GM19463 (cell line): ENCODE results near the gene MPO.

Experiments
- ATAC-seq: cut with Tn5 transposase; IDR thresholded peaks from one replicate; pipeline ENCODE4 v1.9.1; 2021; ENCODE audit warnings: mild to moderate bottlenecking, moderate library complexity; ENCODE audit not compliant: unreplicated experiment

Gene MPO

GRCh38 chr17:58238147-58238634 lies 42.5 kb downstream of the MPO start, which contains the start of gene LPO:
LPO (plus strand) TSS chr17:58238584; CDS start chr17:58242980, 4,396 bp downstream.
- ATAC-seq, result no peak

GRCh38 chr17:58236394-58236793 lies 44.3 kb downstream of the MPO start:
- no peak for ATAC-seq

GRCh38 chr17:58235821-58236220 lies 44.9 kb downstream of the MPO start:
- no peak for ATAC-seq

GRCh38 chr17:58234512-58234911 lies 46.2 kb downstream of the MPO start:
- no peak for ATAC-seq

- peak; percentile 55 for ATAC-seq
Measured at GRCh38 chr17:58233543-58233942, 47.2 kb downstream of the MPO start.

GRCh38 chr17:58232707-58233156 lies 48.0 kb downstream of the MPO start:
- peak; percentile 86 for ATAC-seq

- ATAC-seq, result no peak
Measured at GRCh38 chr17:58231641-58232040, 49.1 kb downstream of the MPO start.

- no peak for ATAC-seq
Measured at GRCh38 chr17:58229881-58230280, 50.9 kb downstream of the MPO start.

- no peak for ATAC-seq
Measured at GRCh38 chr17:58229384-58229783, 51.4 kb downstream of the MPO start.

GRCh38 chr17:58228679-58229078 lies 52.1 kb downstream of the MPO start:
- ATAC-seq, result no peak

- no peak for ATAC-seq
Measured at GRCh38 chr17:58227733-58228132, 53.0 kb downstream of the MPO start.

- ATAC-seq, result no peak
Measured at GRCh38 chr17:58224315-58224714, 56.4 kb downstream of the MPO start.
